H1 (cell line): Measurements from ENCODE around the gene ULK1. TPM values are rescaled to one million over a fixed set of nuclear protein-coding genes. Genes with fewer than 3 reads are reported as not detected.

Experiments used
- CHD2 ChIP-seq: IDR thresholded peaks from 2 replicates; pipeline ENCODE4 v1.6.1; 2012; ENCODE audit warnings: low read length, improper control_type of control experiment
- SIN3A ChIP-seq, 2 experiments: IDR thresholded peaks in 1 of 2; conservative IDR thresholded peaks in 1 of 2; 2 replicates each; pipeline ENCODE4 v1.6.1; 2011 to 2012; ENCODE audit warnings: low read length in 2 of 2, improper control_type of control experiment in 1 of 2, low read depth in 1 of 2, mild to moderate bottlenecking in 1 of 2
- polyA plus RNA-seq, 7 experiments: library from polyadenylated mRNA; depleted of rRNA in 3 of 7; stranded (reverse) in 5 of 7; unstranded in 2 of 7; fragments of >200 nt in 5 of 7; fragments of 200-250 nt in 2 of 7; gene quantifications; 1 replicate in 5 of 7; 2 replicates in 1 of 7; 4 replicates in 1 of 7; pipeline versions ENCODE4 v1.2.1 to v1.2.3, GENCODE V29; 2011 to 2013; ENCODE audit warnings: missing spikeins in 2 of 7, mixed read lengths in 2 of 7
- total RNA-seq: library from RNA; stranded (reverse); fragmentation: NEBNext Ultra II Directional; extraction: Animal tissue kit (Norgen Biotek cat#: 25700); gene quantifications from 2 replicates; pipeline ENCODE4 v1.2.1, GENCODE V29; 2021
- TF ChIP-seq, protein P1 (sequence below): fragments of 300-600 bp; sonication (generic); IDR thresholded peaks from 2 replicates; pipeline ENCODE4 v1.7.1; 2012; ENCODE audit warnings: low read length, moderate library complexity, mild to moderate bottlenecking, inconsistent platforms; ENCODE audit not compliant: insufficient replicate concordance

ULK1 gene
- total and polyA plus RNA-seq, 2 of the 8 experiments (the other 6 are each of a cell fraction or from before 2014, with no cell fraction given), result 13.0 to 44.1 TPM

DNA sequence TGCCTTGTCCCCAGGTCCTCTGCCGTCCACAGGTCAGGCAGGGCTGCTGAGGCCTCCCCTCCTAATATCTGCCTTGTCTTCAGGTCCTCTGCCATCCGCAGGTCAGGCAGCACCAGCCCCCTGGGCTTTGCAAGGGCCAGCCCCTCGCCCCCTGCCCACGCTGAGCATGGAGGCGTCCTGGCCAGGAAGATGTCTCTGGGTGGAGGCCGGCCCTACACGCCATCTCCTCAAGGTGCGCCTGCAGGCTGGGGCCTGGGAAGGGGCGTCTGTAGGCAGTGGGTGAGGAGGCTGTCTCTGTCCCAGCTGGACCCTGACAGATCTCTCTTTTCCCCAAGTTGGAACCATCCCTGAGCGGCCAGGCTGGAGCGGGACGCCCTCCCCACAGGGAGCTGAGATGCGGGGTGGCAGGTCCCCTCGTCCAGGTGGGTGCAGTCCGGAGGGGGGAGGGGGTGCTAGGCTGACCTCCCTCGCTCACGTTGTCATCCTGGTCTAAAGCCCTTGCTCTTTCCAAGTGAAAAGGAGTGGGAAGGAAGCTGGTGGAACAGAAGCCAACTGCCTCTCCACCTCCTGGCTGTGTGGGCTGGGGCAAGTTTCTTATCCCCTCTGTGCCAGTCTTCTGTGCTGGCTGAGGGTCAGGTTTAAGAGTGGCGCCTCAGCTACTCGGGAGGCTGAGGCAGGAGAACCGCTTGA lies 20.7 kb downstream of the ULK1 start (continued):
- TF ChIP-seq, protein P1, sequence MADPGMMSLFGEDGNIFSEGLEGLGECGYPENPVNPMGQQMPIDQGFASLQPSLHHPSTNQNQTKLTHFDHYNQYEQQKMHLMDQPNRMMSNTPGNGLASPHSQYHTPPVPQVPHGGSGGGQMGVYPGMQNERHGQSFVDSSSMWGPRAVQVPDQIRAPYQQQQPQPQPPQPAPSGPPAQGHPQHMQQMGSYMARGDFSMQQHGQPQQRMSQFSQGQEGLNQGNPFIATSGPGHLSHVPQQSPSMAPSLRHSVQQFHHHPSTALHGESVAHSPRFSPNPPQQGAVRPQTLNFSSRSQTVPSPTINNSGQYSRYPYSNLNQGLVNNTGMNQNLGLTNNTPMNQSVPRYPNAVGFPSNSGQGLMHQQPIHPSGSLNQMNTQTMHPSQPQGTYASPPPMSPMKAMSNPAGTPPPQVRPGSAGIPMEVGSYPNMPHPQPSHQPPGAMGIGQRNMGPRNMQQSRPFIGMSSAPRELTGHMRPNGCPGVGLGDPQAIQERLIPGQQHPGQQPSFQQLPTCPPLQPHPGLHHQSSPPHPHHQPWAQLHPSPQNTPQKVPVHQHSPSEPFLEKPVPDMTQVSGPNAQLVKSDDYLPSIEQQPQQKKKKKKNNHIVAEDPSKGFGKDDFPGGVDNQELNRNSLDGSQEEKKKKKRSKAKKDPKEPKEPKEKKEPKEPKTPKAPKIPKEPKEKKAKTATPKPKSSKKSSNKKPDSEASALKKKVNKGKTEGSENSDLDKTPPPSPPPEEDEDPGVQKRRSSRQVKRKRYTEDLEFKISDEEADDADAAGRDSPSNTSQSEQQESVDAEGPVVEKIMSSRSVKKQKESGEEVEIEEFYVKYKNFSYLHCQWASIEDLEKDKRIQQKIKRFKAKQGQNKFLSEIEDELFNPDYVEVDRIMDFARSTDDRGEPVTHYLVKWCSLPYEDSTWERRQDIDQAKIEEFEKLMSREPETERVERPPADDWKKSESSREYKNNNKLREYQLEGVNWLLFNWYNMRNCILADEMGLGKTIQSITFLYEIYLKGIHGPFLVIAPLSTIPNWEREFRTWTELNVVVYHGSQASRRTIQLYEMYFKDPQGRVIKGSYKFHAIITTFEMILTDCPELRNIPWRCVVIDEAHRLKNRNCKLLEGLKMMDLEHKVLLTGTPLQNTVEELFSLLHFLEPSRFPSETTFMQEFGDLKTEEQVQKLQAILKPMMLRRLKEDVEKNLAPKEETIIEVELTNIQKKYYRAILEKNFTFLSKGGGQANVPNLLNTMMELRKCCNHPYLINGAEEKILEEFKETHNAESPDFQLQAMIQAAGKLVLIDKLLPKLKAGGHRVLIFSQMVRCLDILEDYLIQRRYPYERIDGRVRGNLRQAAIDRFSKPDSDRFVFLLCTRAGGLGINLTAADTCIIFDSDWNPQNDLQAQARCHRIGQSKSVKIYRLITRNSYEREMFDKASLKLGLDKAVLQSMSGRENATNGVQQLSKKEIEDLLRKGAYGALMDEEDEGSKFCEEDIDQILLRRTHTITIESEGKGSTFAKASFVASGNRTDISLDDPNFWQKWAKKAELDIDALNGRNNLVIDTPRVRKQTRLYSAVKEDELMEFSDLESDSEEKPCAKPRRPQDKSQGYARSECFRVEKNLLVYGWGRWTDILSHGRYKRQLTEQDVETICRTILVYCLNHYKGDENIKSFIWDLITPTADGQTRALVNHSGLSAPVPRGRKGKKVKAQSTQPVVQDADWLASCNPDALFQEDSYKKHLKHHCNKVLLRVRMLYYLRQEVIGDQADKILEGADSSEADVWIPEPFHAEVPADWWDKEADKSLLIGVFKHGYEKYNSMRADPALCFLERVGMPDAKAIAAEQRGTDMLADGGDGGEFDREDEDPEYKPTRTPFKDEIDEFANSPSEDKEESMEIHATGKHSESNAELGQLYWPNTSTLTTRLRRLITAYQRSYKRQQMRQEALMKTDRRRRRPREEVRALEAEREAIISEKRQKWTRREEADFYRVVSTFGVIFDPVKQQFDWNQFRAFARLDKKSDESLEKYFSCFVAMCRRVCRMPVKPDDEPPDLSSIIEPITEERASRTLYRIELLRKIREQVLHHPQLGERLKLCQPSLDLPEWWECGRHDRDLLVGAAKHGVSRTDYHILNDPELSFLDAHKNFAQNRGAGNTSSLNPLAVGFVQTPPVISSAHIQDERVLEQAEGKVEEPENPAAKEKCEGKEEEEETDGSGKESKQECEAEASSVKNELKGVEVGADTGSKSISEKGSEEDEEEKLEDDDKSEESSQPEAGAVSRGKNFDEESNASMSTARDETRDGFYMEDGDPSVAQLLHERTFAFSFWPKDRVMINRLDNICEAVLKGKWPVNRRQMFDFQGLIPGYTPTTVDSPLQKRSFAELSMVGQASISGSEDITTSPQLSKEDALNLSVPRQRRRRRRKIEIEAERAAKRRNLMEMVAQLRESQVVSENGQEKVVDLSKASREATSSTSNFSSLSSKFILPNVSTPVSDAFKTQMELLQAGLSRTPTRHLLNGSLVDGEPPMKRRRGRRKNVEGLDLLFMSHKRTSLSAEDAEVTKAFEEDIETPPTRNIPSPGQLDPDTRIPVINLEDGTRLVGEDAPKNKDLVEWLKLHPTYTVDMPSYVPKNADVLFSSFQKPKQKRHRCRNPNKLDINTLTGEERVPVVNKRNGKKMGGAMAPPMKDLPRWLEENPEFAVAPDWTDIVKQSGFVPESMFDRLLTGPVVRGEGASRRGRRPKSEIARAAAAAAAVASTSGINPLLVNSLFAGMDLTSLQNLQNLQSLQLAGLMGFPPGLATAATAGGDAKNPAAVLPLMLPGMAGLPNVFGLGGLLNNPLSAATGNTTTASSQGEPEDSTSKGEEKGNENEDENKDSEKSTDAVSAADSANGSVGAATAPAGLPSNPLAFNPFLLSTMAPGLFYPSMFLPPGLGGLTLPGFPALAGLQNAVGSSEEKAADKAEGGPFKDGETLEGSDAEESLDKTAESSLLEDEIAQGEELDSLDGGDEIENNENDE, result no peak
- TF ChIP-seq SIN3A (conservative IDR thresholded peaks at IDR 0.05 in 1 of 2, IDR thresholded peaks at IDR 0.05 in 1 of 2; ENCODE audit: low read depth in 1 of 2, low read length in 2 of 2), result no peak
- no peak for TF ChIP-seq CHD2
- TF ChIP-seq, all 59 proteins: peak for 0
